Stimulated activated naive CD8-positive, alpha-beta T cell treated with anti-CD3 and anti-CD28 coated beads, Interleukin-15, amount 100 ng/mL, for 72 hours (primary cell): ENCODE results near the gene MROH2A.

Source experiments
- ATAC-seq: fragments of 150-1000 bp; cut with Tn5 transposase; 2 replicates; pipeline ENCODE4 v1.10.0; 2021; ENCODE audit warnings: mild to moderate bottlenecking, moderate library complexity
- DNase-seq, 2 donors: peaks; one replicate each; pipeline ENCODE4 v3.0.0; 2021 to 2022
- H3K27ac Mint-ChIP-seq, 2 donors: one replicate each; pipeline ENCODE4 v1.8.0; 2022; ENCODE audit warnings: mild to moderate bottlenecking in 2 of 2, mixed read lengths in 2 of 2, moderate library complexity in 2 of 2
- H3K27me3 Mint-ChIP-seq: one replicate; pipeline ENCODE4 v1.8.0; 2022; ENCODE audit warnings: mixed read lengths
- H3K4me1 Mint-ChIP-seq: one replicate; pipeline ENCODE4 v1.8.0; 2022; ENCODE audit warnings: mild to moderate bottlenecking, mixed read lengths
- H3K4me3 Mint-ChIP-seq, 2 donors: one replicate each; pipeline ENCODE4 v1.8.0; 2022; ENCODE audit warnings: mild to moderate bottlenecking in 2 of 2, mixed read lengths in 2 of 2, moderate library complexity in 1 of 2
- H3K9me3 Mint-ChIP-seq, 2 donors: one replicate each; pipeline ENCODE4 v1.8.0; 2022; ENCODE audit warnings: mixed read lengths in 2 of 2

Gene MROH2A

DNA sequence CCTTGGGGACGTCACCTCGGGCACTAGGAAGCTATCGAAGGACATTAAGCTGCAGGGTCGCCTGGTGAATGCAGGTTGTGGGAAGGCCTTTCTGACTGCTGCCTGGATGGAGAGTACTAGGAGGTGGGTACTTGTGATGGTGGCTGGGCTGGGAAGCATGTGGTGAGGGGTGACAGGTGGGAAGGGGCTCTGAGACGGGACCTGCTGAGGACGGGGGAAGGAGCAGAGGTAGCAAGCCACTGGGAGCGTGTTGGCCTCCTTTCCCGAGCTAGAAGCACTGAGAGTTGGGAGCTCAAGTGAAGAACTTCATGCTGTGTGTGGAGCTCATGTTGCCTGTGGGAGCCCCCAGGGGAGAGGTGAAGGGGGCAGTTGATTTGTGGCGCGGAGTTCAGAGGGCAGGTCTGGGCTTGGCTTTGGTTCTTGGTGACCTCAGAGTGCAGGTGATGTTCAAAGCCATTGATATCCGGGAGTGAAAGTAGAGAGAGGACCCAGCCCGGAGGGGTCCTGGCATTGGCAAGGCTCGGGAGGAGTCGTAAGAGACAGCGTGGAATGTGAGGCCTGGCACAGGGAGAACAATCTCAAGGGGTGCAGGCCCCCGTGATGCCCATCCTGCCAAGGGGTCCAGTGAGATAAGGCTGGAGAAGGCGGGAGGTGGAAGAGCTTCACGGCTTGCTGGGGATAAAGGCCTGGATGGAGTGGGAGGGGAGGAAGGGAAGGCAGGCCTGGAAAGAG lies 13.2 kb downstream of the MROH2A start:
- H3K4me1 Mint-ChIP-seq = no peaks in the 10 kb centered on the region
- peaks cover 2 to 3% of the 10 kb centered on the region in 2 donors for H3K9me3 Mint-ChIP-seq
- H3K27me3 Mint-ChIP-seq = peaks cover under 1% of the 10 kb centered on the region
- no peak overlapping the region for H3K4me3 Mint-ChIP-seq
- ATAC-seq = no peak
- DNase-seq = no peak
- peak overlapping the region in 1 of 2 donors; percentile 10 for H3K27ac Mint-ChIP-seq

DNA sequence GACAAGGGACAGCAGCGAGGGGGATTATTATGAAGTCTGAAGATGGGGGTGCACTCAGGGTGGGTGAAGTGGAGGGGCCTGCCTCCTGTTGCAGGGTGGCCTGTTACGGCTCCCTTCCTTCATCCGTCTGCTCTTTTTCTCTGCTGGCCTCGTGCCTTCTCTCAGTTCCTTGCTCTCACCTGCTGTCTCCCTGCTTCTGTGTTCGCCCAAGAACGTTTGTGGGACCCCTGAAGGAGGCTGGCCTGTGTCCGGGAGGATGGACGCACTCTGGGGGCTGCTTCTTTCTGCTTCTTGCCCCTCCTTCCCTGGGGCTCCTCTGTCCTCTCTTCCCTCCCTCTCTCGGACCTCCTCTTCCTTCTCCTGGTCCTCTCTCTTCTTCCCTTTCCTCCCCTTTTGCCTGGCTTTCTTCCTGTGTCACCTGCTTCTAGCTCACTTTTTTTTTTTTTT lies 13.8 kb downstream of the MROH2A start:
- Mint-ChIP-seq H3K27ac (no peak overlapping the region), H3K4me3 (no peak overlapping the region), H3K9me3 (no peaks in the 10 kb centered on the region)

DNA sequence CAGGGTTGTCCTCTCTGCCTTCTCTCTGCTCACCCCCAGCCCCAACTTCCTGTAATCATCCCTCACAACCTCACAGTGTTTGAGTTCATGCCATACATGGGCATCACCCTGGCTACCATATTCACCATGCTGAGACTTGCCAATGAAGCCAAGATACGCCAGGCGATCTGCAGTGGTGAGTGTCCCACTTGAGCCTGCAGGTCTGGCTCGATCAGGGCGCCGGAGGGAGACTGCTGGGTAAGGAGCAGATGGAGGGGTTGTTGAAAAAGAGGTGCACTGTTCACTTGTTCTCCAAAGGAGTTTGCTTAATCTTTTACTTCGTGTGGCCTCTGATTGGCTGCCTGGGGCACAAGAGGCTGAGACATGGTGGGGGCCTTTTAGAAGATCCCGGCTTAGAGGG lies 14.6 kb downstream of the MROH2A start:
- no peak for DNase-seq
- no peaks in the 10 kb centered on the region for H3K9me3 Mint-ChIP-seq
- H3K4me3 Mint-ChIP-seq = no peak overlapping the region
- no peaks in the 10 kb centered on the region for H3K27me3 Mint-ChIP-seq
- peak overlapping the region in 1 of 2 donors; percentile 36 for H3K27ac Mint-ChIP-seq
- no peaks in the 10 kb centered on the region for H3K4me1 Mint-ChIP-seq
- no peak for ATAC-seq

More for the DNA sequence above, 13.8 kb downstream of the MROH2A start:
- DNase-seq = no peak
- Mint-ChIP-seq H3K27me3 (no peaks in the 10 kb centered on the region), H3K4me1 (no peaks in the 10 kb centered on the region)
- no peak for ATAC-seq

DNA sequence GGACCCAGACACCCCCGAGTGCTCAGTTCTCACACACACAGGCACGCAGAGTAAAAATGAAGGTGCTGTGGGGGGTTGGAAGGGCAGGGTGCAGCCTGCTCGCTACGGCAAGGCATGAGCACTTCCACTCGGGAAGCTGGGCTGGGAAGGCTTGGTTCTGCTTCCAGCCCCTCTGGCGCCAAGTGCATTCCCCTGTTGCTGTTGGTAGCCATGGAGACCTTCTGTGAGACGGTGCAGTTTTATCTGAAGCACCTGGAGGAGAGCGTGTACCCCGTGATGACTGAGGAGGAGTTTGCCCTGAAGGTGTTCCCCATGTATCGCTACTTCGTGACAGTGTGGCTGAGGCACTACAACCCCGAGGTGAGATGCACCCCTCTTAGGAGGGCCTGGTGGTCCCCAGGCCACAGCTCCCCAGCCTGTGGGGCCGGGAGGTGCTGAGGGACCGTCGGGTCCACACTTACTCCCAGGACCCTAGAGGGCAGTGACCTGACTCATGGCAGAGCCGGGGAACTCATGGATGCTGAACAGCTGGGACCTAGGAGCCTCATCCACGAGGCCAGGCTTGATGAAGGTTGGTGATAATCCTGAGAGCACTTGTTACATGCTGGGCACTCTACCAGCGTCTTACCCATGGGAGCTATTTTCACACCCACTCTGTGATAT lies 15.5 kb downstream of the MROH2A start:
- DNase-seq (no peak), ATAC-seq (no peak)
- Mint-ChIP-seq H3K27me3 (peaks cover 2% of the 10 kb centered on the region), H3K4me3 (no peak overlapping the region), H3K4me1 (no peaks in the 10 kb centered on the region), H3K27ac (no peak overlapping the region), H3K9me3 (no peaks in the 10 kb centered on the region)

GRCh38 chr2:233794128-233794658 lies 16.1 kb downstream of the MROH2A start:
- peaks cover 8% of the 10 kb centered on the region for H3K27me3 Mint-ChIP-seq
- ATAC-seq = no peak
- H3K9me3 Mint-ChIP-seq = no peaks in the 10 kb centered on the region
- peak overlapping the region in 1 of 2 donors; percentile 45 for H3K27ac Mint-ChIP-seq
- no peaks in the 10 kb centered on the region for H3K4me1 Mint-ChIP-seq
- no peak overlapping the region for H3K4me3 Mint-ChIP-seq
- DNase-seq = no peak

GRCh38 chr2:233795735-233796171 lies 17.6 kb downstream of the MROH2A start:
- H3K9me3 Mint-ChIP-seq = no peaks in the 10 kb centered on the region
- no peak for ATAC-seq
- no peak overlapping the region for H3K27ac Mint-ChIP-seq

GRCh38 chr2:233796254-233796653 lies 18.1 kb downstream of the MROH2A start:
- Mint-ChIP-seq H3K27me3 (peaks cover 11% of the 10 kb centered on the region), H3K4me3 (no peak overlapping the region), H3K4me1 (peaks cover 4% of the 10 kb centered on the region), H3K9me3 (no peaks in the 10 kb centered on the region), H3K27ac (no peak overlapping the region)
- ATAC-seq (no peak), DNase-seq (peak in 1 of 2 donors; percentile 4)

More at GRCh38 chr2:233795735-233796171, 17.6 kb downstream of the MROH2A start:
- peaks cover 11% of the 10 kb centered on the region for H3K27me3 Mint-ChIP-seq
- no peak for DNase-seq
- no peaks in the 10 kb centered on the region for H3K4me1 Mint-ChIP-seq
- H3K4me3 Mint-ChIP-seq = no peak overlapping the region

- Mint-ChIP-seq H3K9me3 (no peaks in the 10 kb centered on the region), H3K27me3 (peaks cover 25% of the 10 kb centered on the region), H3K4me1 (peaks cover 9% of the 10 kb centered on the region), H3K4me3 (no peak overlapping the region), H3K27ac (peak overlapping the region in 1 of 2 donors; percentile 10)
- no peak for ATAC-seq
- DNase-seq = no peak
Measured at GRCh38 chr2:233798335-233799086, 20.4 kb downstream of the MROH2A start.

DNA sequence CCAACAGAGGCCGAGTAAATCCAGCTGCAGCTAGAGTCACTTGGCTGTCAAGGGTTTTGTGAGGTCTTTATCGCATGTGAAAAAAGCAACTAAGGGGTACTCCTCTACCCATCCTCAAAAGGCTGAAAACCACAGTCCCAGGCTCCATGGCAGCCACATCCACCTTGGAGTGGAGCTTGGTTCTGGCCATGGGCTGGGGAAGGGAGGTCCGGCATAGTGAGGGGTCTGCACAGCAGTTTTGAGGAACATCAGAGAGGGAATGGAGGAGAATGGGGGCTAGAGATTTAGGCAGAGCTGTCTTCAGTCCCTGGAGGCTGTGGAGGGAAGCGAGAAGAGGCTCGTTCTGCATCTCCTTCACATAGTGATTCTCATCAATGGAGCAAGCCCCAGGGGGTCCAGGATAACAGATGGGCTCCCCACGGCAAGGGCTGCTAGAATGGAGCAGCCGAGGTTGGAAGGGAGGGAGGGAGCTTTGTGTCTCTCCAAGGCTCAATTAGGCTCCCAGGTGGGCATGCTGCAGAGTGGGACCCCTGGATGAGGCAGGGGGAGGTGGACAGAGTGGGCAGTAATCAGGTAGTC lies 21.0 kb downstream of the MROH2A start:
- ATAC-seq (no peak), DNase-seq (peak in 1 of 2 donors; percentile 4)
- Mint-ChIP-seq H3K27ac (no peak overlapping the region), H3K9me3 (no peaks in the 10 kb centered on the region), H3K4me1 (peaks cover 9% of the 10 kb centered on the region), H3K4me3 (no peak overlapping the region), H3K27me3 (peaks cover 31% of the 10 kb centered on the region)

- H3K9me3 Mint-ChIP-seq = no peaks in the 10 kb centered on the region
- DNase-seq (no peak), ATAC-seq (no peak)
- H3K27me3 Mint-ChIP-seq = peaks cover 37% of the 10 kb centered on the region
- H3K4me3 Mint-ChIP-seq = no peak overlapping the region
- peak overlapping the region in 1 of 2 donors; percentile 57 for H3K27ac Mint-ChIP-seq
- H3K4me1 Mint-ChIP-seq = peaks cover 9% of the 10 kb centered on the region
Measured at GRCh38 chr2:233799716-233800115, 21.6 kb downstream of the MROH2A start.

DNA sequence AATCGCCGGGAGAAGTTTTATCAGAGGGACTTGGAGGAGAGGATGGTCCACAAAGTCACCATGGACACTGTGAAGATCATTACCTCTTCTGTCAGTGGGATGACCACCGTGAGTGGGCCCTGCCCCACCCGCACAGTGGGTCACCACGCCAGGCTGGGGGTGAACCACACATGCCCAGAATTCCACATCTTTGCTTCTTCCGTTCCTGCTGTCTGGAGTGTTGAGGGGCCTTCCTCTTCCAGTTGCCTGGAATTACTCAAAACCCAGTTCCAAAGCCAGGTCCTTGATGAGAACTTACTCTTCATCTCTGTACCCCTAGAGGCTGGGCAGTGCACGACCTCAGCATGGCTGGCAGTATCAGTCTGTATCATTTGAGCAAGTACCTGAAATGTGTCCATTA lies 22.1 kb downstream of the MROH2A start:
- DNase-seq = peak in 1 of 2 donors; percentile 4
- Mint-ChIP-seq H3K9me3 (no peaks in the 10 kb centered on the region), H3K27ac (no peak overlapping the region), H3K27me3 (peaks cover 42% of the 10 kb centered on the region), H3K4me1 (peaks cover 9% of the 10 kb centered on the region), H3K4me3 (no peak overlapping the region)
- no peak for ATAC-seq

GRCh38 chr2:233801357-233802131 lies 23.4 kb downstream of the MROH2A start:
- no peaks in the 10 kb centered on the region for H3K9me3 Mint-ChIP-seq
- H3K27ac Mint-ChIP-seq = no peak overlapping the region
- H3K4me1 Mint-ChIP-seq = peaks cover 9% of the 10 kb centered on the region
- H3K27me3 Mint-ChIP-seq = peaks cover 43% of the 10 kb centered on the region
- peak; percentile 76 for ATAC-seq
- peak in 1 of 2 donors; percentile 9 for DNase-seq
- H3K4me3 Mint-ChIP-seq = no peak overlapping the region

- no peak overlapping the region for H3K27ac Mint-ChIP-seq
- no peaks in the 10 kb centered on the region for H3K9me3 Mint-ChIP-seq
- H3K4me1 Mint-ChIP-seq = peaks cover 9% of the 10 kb centered on the region
- ATAC-seq = no peak
- H3K4me3 Mint-ChIP-seq = no peak overlapping the region
- H3K27me3 Mint-ChIP-seq = peaks cover 43% of the 10 kb centered on the region
- DNase-seq = no peak
Measured at GRCh38 chr2:233802132-233802815, 24.1 kb downstream of the MROH2A start.

GRCh38 chr2:233803292-233803911 lies 25.3 kb downstream of the MROH2A start:
- H3K27me3 Mint-ChIP-seq = peaks cover 42% of the 10 kb centered on the region

More at GRCh38 chr2:233803292-233803911, 25.3 kb downstream of the MROH2A start:
- DNase-seq = no peak
- H3K9me3 Mint-ChIP-seq = no peaks in the 10 kb centered on the region
- ATAC-seq = no peak
- no peak overlapping the region for H3K4me3 Mint-ChIP-seq
- peaks cover 9% of the 10 kb centered on the region for H3K4me1 Mint-ChIP-seq
- H3K27ac Mint-ChIP-seq = no peak overlapping the region
